ENCODE results near the gene NOVA1. TPM values are rescaled to one million over a fixed set of nuclear protein-coding genes. Genes with fewer than 3 reads are reported as not detected.

The NOVA1 gene
- total RNA-seq, 1 donor from 2014 or later, result not detected

GRCh38 chr14:26594148-26594547 is 3.7 kb downstream of the NOVA1 start:
- no peak for DNase-seq (ENCODE audit: low read depth in 2 of 2)

- no peak for DNase-seq (ENCODE audit: low read depth in 2 of 2)
Measured at GRCh38 chr14:26593357-26593756, 4.5 kb downstream of the NOVA1 start.

GRCh38 chr14:26589925-26590324 is 7.9 kb downstream of the NOVA1 start:
- DNase-seq (ENCODE audit: low read depth in 2 of 2), result no peak

GRCh38 chr14:26577711-26578110 is 20.1 kb downstream of the NOVA1 start:
- DNase-seq (ENCODE audit: low read depth in 2 of 2), result no peak

- no peak for DNase-seq (ENCODE audit: low read depth in 2 of 2)
Measured at GRCh38 chr14:26554069-26554772, 43.6 kb downstream of the NOVA1 start.

- no peak for DNase-seq (ENCODE audit: low read depth in 2 of 2)
Measured at GRCh38 chr14:26549571-26549970, 48.3 kb downstream of the NOVA1 start.

- DNase-seq (ENCODE audit: low read depth in 2 of 2), result no peak
Measured at GRCh38 chr14:26548406-26548805, 49.4 kb downstream of the NOVA1 start.

GRCh38 chr14:26538176-26538575 is 59.7 kb downstream of the NOVA1 start:
- no peak for DNase-seq (ENCODE audit: low read depth in 2 of 2)

GRCh38 chr14:26531894-26532293 is 65.9 kb downstream of the NOVA1 start:
- no peak for DNase-seq (ENCODE audit: low read depth in 2 of 2)

- DNase-seq (ENCODE audit: low read depth in 2 of 2), result no peak
Measured at GRCh38 chr14:26528415-26529182, 69.2 kb downstream of the NOVA1 start.

- no peak for DNase-seq (ENCODE audit: low read depth in 2 of 2)
Measured at GRCh38 chr14:26527095-26527494, 70.7 kb downstream of the NOVA1 start.

GRCh38 chr14:26526137-26526536 is 71.7 kb downstream of the NOVA1 start:
- no peak for DNase-seq (ENCODE audit: low read depth in 2 of 2)

GRCh38 chr14:26525085-26525484 is 72.7 kb downstream of the NOVA1 start:
- DNase-seq (ENCODE audit: low read depth in 2 of 2), result no peak

- no peak for DNase-seq (ENCODE audit: low read depth in 2 of 2)
Measured at GRCh38 chr14:26522967-26523366, 74.9 kb downstream of the NOVA1 start.

- DNase-seq (ENCODE audit: low read depth in 2 of 2), result no peak
Measured at GRCh38 chr14:26517771-26518170, 80.1 kb downstream of the NOVA1 start.

GRCh38 chr14:26500028-26500427 is 97.8 kb downstream of the NOVA1 start:
- DNase-seq (ENCODE audit: low read depth in 2 of 2), result no peak

- no peak for DNase-seq (ENCODE audit: low read depth in 2 of 2)
Measured at GRCh38 chr14:26499546-26499945, 98.3 kb downstream of the NOVA1 start.

- DNase-seq (ENCODE audit: low read depth in 2 of 2), result no peak
Measured at GRCh38 chr14:26486922-26487321, 110.9 kb downstream of the NOVA1 start.

- DNase-seq (ENCODE audit: low read depth in 2 of 2), result no peak
Measured at GRCh38 chr14:26484562-26484961, 113.3 kb downstream of the NOVA1 start.

GRCh38 chr14:26478967-26479366 is 118.9 kb downstream of the NOVA1 start:
- no peak for DNase-seq (ENCODE audit: low read depth in 2 of 2)

GRCh38 chr14:26466862-26467261 is 131.0 kb downstream of the NOVA1 start:
- DNase-seq (ENCODE audit: low read depth in 2 of 2), result no peak

GRCh38 chr14:26463136-26463535 is 134.7 kb downstream of the NOVA1 start:
- DNase-seq (ENCODE audit: low read depth in 2 of 2), result no peak

GRCh38 chr14:26454105-26454504 is 143.7 kb downstream of the NOVA1 start:
- DNase-seq (ENCODE audit: low read depth in 2 of 2), result no peak
